Panc1 (cell line): Measurements from ENCODE around the gene SHC1. TPM values are rescaled to one million over a fixed set of nuclear protein-coding genes. Genes with fewer than 3 reads are reported as not detected.

ENCODE experiments used
- ATAC-seq: fragments of 200-7000 bp; cut with Tn5 transposase; 2 replicates; pipeline ENCODE4 v1.9.1; 2020; ENCODE audit warnings: mild to moderate bottlenecking, moderate library complexity
- BruUV-seq: library from RNA; stranded (reverse); fragments of 400-500 nt; replicated peaks from 2 replicates; lab custom pipeline; 2021; lab: Mats Ljungman, UMichigan
- CTCF ChIA-PET: fragments of 300-600 bp; sonication (Branson Sonifier 250); formaldehyde crosslinking; loops from one replicate; lab custom pipeline; 2022; ENCODE audit warnings: antibody characterized with exemption; lab: Charles Lee
- POLR2A ChIA-PET: fragments of 300-600 bp; sonication (Branson Sonifier 250); formaldehyde crosslinking; loops from one replicate; lab custom pipeline; 2022; ENCODE audit warnings: antibody characterized with exemption; lab: Charles Lee
- DNase-seq: peaks from one replicate; pipeline ENCODE4 v3.0.0-alpha.2; 2010; ENCODE audit warnings: low read depth, low spot score
- H3K27ac ChIP-seq: 2 replicates; pipeline ENCODE4 v1.5.1; 2011; ENCODE audit warnings: mild to moderate bottlenecking, low read length, inconsistent platforms
- H3K27me3 ChIP-seq: fragments of 200-500 bp; sonication (Bioruptor generic); 2 replicates; pipeline ENCODE4 v1.6.0; 2014; ENCODE audit warnings: low read length, inconsistent platforms; ENCODE audit not compliant: control insufficient read depth, insufficient read depth
- H3K36me3 ChIP-seq: fragments of 200-500 bp; sonication (Bioruptor generic); 2 replicates; pipeline ENCODE4 v1.5.1; 2014; ENCODE audit warnings: inconsistent platforms, mild to moderate bottlenecking, low read length, moderate library complexity; ENCODE audit not compliant: control insufficient read depth, insufficient read depth
- H3K4me1 ChIP-seq: 2 replicates; pipeline ENCODE4 v1.5.1; 2011; ENCODE audit warnings: inconsistent platforms, mild to moderate bottlenecking, low read length, moderate library complexity; ENCODE audit not compliant: control insufficient read depth, insufficient read depth
- H3K4me3 ChIP-seq, 2 experiments: 2 replicates each; pipeline ENCODE4 v1.5.1; 2011 to 2012; ENCODE audit warnings: low read depth in 2 of 2, low read length in 2 of 2, mild to moderate bottlenecking in 2 of 2, inconsistent platforms in 1 of 2, moderate library complexity in 1 of 2
- H3K9me3 ChIP-seq: fragments of 200-500 bp; sonication (Bioruptor generic); 2 replicates; pipeline ENCODE4 v1.5.1; 2014; ENCODE audit warnings: low read depth, mild to moderate bottlenecking, inconsistent platforms, low read length, moderate library complexity; ENCODE audit not compliant: control insufficient read depth, insufficient read depth
- CTCF ChIP-seq: fragments of 450-650 bp; IDR thresholded peaks from 2 replicates; pipeline ENCODE4 v1.5.1; 2017; ENCODE audit warnings: mild to moderate bottlenecking
- POLR2AphosphoS5 ChIP-seq: IDR thresholded peaks from 2 replicates; pipeline ENCODE4 v1.6.1; 2012; ENCODE audit warnings: mild to moderate bottlenecking, low read depth, low read length, moderate library complexity
- REST ChIP-seq, 2 experiments: IDR thresholded peaks; 2 replicates each; pipeline ENCODE4 v1.6.1; 2011 to 2012; ENCODE audit warnings: low read depth in 2 of 2, control low read depth in 1 of 2, low read length in 1 of 2, mild to moderate bottlenecking in 1 of 2, moderate library complexity in 1 of 2; ENCODE audit not compliant: insufficient read depth in 1 of 2
- SIN3A ChIP-seq: IDR thresholded peaks from 2 replicates; pipeline ENCODE4 v1.6.1; 2012; ENCODE audit warnings: low read depth, mild to moderate bottlenecking, low read length, moderate library complexity, borderline replicate concordance; ENCODE audit not compliant: insufficient read depth
- TCF7L2 ChIP-seq: IDR thresholded peaks from 2 replicates; pipeline ENCODE4 v1.6.1; 2011; ENCODE audit warnings: mild to moderate bottlenecking, low read depth, low read length, inconsistent platforms
- in situ Hi-C: cut with HindIII; loops from 2 replicates; pipeline ENCODE4 v1.10.0; 2016; ENCODE audit warnings: low sequenced_read_pairs, low pct_unique_long_range_greater_than_20kb
- intact Hi-C: fragments of 100-400 bp; cut with micrococcal nuclease; formaldehyde crosslinking; loops from one replicate; pipeline ENCODE4 v1.10.0; 2022; ENCODE audit not compliant: unreplicated experiment
- total RNA-seq: library from RNA; stranded (reverse); gene quantifications from one replicate; pipeline ENCODE4 v1.2.1, GENCODE V29; 2021; ENCODE audit not compliant: unreplicated experiment

SHC1 gene
- total RNA-seq, 1 experiment from 2014 or later = 373 TPM

GRCh38 chr1:154968731-154969130 is 1.8 kb downstream of the SHC1 start:
- peaks cover 45% of the 10 kb centered on the region for H3K4me1 ChIP-seq
- H3K27me3 ChIP-seq = no peaks in the 10 kb centered on the region
- H3K27ac ChIP-seq = peak overlapping the region; percentile 98
- H3K36me3 ChIP-seq = peaks cover 9% of the 10 kb centered on the region
- no TSS peak for BruUV-seq
- no peak for TF ChIP-seq REST (IDR thresholded peaks at IDR 0.05; ENCODE audit: insufficient read depth in 1 of 2, low read depth in 2 of 2, low read length in 1 of 2)
- no peak for TF ChIP-seq SIN3A
- no peak for TF ChIP-seq TCF7L2
- TF ChIP-seq POLR2AphosphoS5 = no peak
- TF ChIP-seq CTCF = no peak
- ChIA-PET POLR2A (no interaction called here), CTCF (no interaction called here)
- DNase-seq (no peak), ATAC-seq (no peak)
- intact Hi-C loops (no loop called here), in situ Hi-C loops (no loop called here)
- H3K4me3 ChIP-seq = peak overlapping the region; percentile 77 to 88
- H3K9me3 ChIP-seq = no peaks in the 10 kb centered on the region

GRCh38 chr1:154967331-154967950 is 3.1 kb downstream of the SHC1 start:
- BruUV-seq = no TSS peak
- ChIA-PET CTCF (no interaction called here), POLR2A (no interaction called here)
- Histone ChIP-seq H3K4me3 (peak overlapping the region in 1 of 2 experiments; percentile 77; a peak in 2 of 4 replicates), H3K9me3 (no peaks in the 10 kb centered on the region), H3K36me3 (peaks cover 16% of the 10 kb centered on the region), H3K27me3 (no peaks in the 10 kb centered on the region), H3K4me1 (peaks cover 54% of the 10 kb centered on the region), H3K27ac (peak overlapping the region; percentile 98)
- ATAC-seq (no peak), DNase-seq (no peak)
- intact Hi-C loops (no loop called here), in situ Hi-C loops (no loop called here)
- TF ChIP-seq POLR2AphosphoS5 = no peak
- TF ChIP-seq SIN3A = no peak
- no peak for TF ChIP-seq REST (IDR thresholded peaks at IDR 0.05; ENCODE audit: insufficient read depth in 1 of 2, low read depth in 2 of 2, low read length in 1 of 2)
- TF ChIP-seq TCF7L2 = no peak
- no peak for TF ChIP-seq CTCF
